HepG2 (cell line): Measurements from ENCODE around the gene FAM222B. TPM values are rescaled to one million over a fixed set of nuclear protein-coding genes. Genes with fewer than 3 reads are reported as not detected.

Experiments
- ATAC-seq: fragments of 200-7000 bp; cut with Tn5 transposase; 3 replicates; pipeline ENCODE4 v1.9.1; 2020; ENCODE audit warnings: mild to moderate bottlenecking, moderate library complexity
- BruUV-seq: library from RNA; stranded (reverse); fragments of 400-500 nt; replicated peaks from 2 replicates; lab custom pipeline; 2021; lab: Mats Ljungman, UMichigan
- CTCF ChIA-PET: fragments of 300-600 bp; formaldehyde crosslinking; extraction: SDS; loops from one replicate; lab custom pipeline; 2021; ENCODE audit warnings: low total read pairs, inconsistent platforms, low intra/inter-chr PET ratio; lab: Yijun Ruan, JAX
- POLR2A ChIA-PET: fragments of 350-600 bp; sonication (Branson Sonifier 250); formaldehyde crosslinking; loops from one replicate; lab custom pipeline; 2020; ENCODE audit warnings: antibody characterized with exemption, inconsistent platforms; lab: Yijun Ruan, JAX
- DNase-seq: peaks from one replicate; pipeline ENCODE4 v3.0.0-alpha.2; 2015; ENCODE audit warnings: low spot score
- FAIRE-seq: peaks from 3 replicates; lab custom pipeline; 2011; peaks lifted over from hg19 to GRCh38; lab: Jason Lieb, UNC
- H2AFZ ChIP-seq: one replicate; pipeline ENCODE4 v1.6.1; 2011; ENCODE audit warnings: low read length, inconsistent platforms
- H3K27ac ChIP-seq: fragments of 300-600 bp; 3 replicates; pipeline ENCODE4 v1.8.0; 2011; ENCODE audit warnings: mixed run types, mild to moderate bottlenecking, mixed read lengths, low read length, inconsistent platforms; ENCODE audit not compliant: insufficient read depth; ENCODE audit errors: extremely low read length
- H3K27me3 ChIP-seq, 2 experiments: fragments of 200-600 bp in 1 of 2; 2 replicates in 1 of 2; 3 replicates in 1 of 2; pipeline versions ENCODE4 v1.6.0 to v1.8.0; 2011; ENCODE audit warnings: low read length in 2 of 2, mild to moderate bottlenecking in 2 of 2, moderate library complexity in 2 of 2, inconsistent platforms in 1 of 2; ENCODE audit not compliant: insufficient read depth in 2 of 2, control insufficient read depth in 1 of 2
- H3K36me3 ChIP-seq, 2 experiments: fragments of 200-600 bp in 1 of 2; replicated peaks in 1 of 2; 2 replicates in 1 of 2; 3 replicates in 1 of 2; pipeline versions ENCODE4 v1.5.1 to v1.8.0; 2011; ENCODE audit warnings: low read length in 2 of 2, inconsistent platforms in 1 of 2; ENCODE audit not compliant: insufficient read depth in 2 of 2, control insufficient read depth in 1 of 2
- H3K4me1 ChIP-seq: 2 replicates; pipeline ENCODE4 v1.5.1; 2012; ENCODE audit warnings: low read length, inconsistent platforms; ENCODE audit not compliant: insufficient read depth
- H3K4me2 ChIP-seq: 2 replicates; pipeline ENCODE4 v1.6.0; 2011; ENCODE audit warnings: low read depth, low read length, inconsistent platforms
- H3K4me3 ChIP-seq, 3 experiments: fragments of 200-600 bp in 1 of 3; sonication (generic), shearing (Covaris generic) in 1 of 3; replicated peaks in 1 of 3; 2 replicates each; pipeline ENCODE4 v1.5.1; 2011 to 2016; ENCODE audit warnings: low read length in 3 of 3, inconsistent platforms in 2 of 3, low read depth in 2 of 3, mild to moderate bottlenecking in 2 of 3, control low read depth in 1 of 3, mixed read lengths in 1 of 3; ENCODE audit not compliant: insufficient read depth in 1 of 3
- H3K79me2 ChIP-seq: one replicate; pipeline ENCODE4 v1.6.1; 2011; ENCODE audit warnings: low read length, inconsistent platforms; ENCODE audit not compliant: insufficient read depth
- H3K9ac ChIP-seq: 2 replicates; pipeline ENCODE4 v1.6.0; 2011; ENCODE audit warnings: mild to moderate bottlenecking, low read depth, low read length, inconsistent platforms; ENCODE audit not compliant: insufficient read depth
- H3K9me3 ChIP-seq: 2 replicates; pipeline ENCODE4 v1.5.1; 2012; ENCODE audit warnings: mild to moderate bottlenecking, low read length
- H4K20me1 ChIP-seq: 2 replicates; pipeline ENCODE4 v1.6.0; 2011; ENCODE audit warnings: inconsistent platforms, mild to moderate bottlenecking, low read length, moderate library complexity; ENCODE audit not compliant: insufficient read depth
- HINFP ChIP-seq: sonication (generic); formaldehyde crosslinking; IDR thresholded peaks from 2 replicates; pipeline ENCODE4 v1.4.0; 2020; ENCODE audit warnings: low read depth, mild to moderate bottlenecking, missing genetic modification reagents
- KDM6A ChIP-seq: IDR thresholded peaks from 2 replicates; pipeline ENCODE4 v1.6.1; 2016; ENCODE audit warnings: low read depth
- KLF6 ChIP-seq: IDR thresholded peaks from 2 replicates; pipeline ENCODE4 v1.8.0; 2016; ENCODE audit warnings: missing biosample characterization, missing genetic modification reagents
- RCOR2 ChIP-seq: IDR thresholded peaks from 2 replicates; pipeline ENCODE4 v1.6.1; 2016; ENCODE audit warnings: missing biosample characterization, missing genetic modification reagents
- TBX3 ChIP-seq: fragments of 450-650 bp; IDR thresholded peaks from 2 replicates; pipeline ENCODE4 v1.6.1; 2017; ENCODE audit warnings: antibody characterized with exemption, mild to moderate bottlenecking, inconsistent platforms, borderline replicate concordance
- ZNF256 ChIP-seq: sonication (generic); formaldehyde crosslinking; conservative IDR thresholded peaks from 2 replicates; pipeline ENCODE4 v1.4.0; 2020; ENCODE audit warnings: missing genetic modification reagents
- ZNF281 ChIP-seq: sonication (generic); formaldehyde crosslinking; IDR thresholded peaks from 2 replicates; pipeline ENCODE4 v1.4.0; 2020; ENCODE audit warnings: missing genetic modification reagents, borderline replicate concordance
- ZNF292 ChIP-seq: sonication (generic); formaldehyde crosslinking; IDR thresholded peaks from 2 replicates; pipeline ENCODE4 v1.8.1; 2022; ENCODE audit warnings: mild to moderate bottlenecking, low read depth, missing genetic modification reagents, borderline replicate concordance
- ZNF800 ChIP-seq: sonication (generic); formaldehyde crosslinking; IDR thresholded peaks from 2 replicates; pipeline ENCODE4 v1.4.0; 2020; ENCODE audit warnings: missing genetic modification reagents
- WGBS: methylation state at CpG from one replicate; pipeline ENCODE4 v1.1.6; 2017; ENCODE audit warnings: low lambda C conversion rate; 5-methylcytosine and 5-hydroxymethylcytosine counted together
- in situ Hi-C: cut with HindIII; loops from 2 replicates; pipeline ENCODE4 v1.10.0; 2017; ENCODE audit warnings: low pct_unique_long_range_greater_than_20kb; ENCODE audit not compliant: extremely low pct_ligation_motif_present
- intact Hi-C: fragments of 100-400 bp; cut with micrococcal nuclease; formaldehyde crosslinking; loops from one replicate; pipeline ENCODE4 v1.10.0; 2022; ENCODE audit not compliant: unreplicated experiment
- polyA plus RNA-seq, 8 experiments: library from polyadenylated mRNA; depleted of rRNA in 3 of 8; stranded (reverse) in 7 of 8; unstranded in 1 of 8; fragments of >200 nt; fragmentation: Illumina TruSeq in 4 of 8; extraction: Trizol in 4 of 8; gene quantifications; 2 replicates each; pipeline versions ENCODE4 v1.2.1 to v1.2.3, GENCODE V29; 2011 to 2016; ENCODE audit warnings: low read depth in 4 of 8, missing spikeins in 1 of 8, mixed read lengths in 1 of 8; ENCODE audit not compliant: insufficient read depth in 1 of 8
- total RNA-seq, 5 experiments: library from RNA; depleted of rRNA; stranded (reverse); fragments of >200 nt; fragmentation: Illumina TruSeq; extraction: Trizol; gene quantifications; 2 replicates each; pipeline ENCODE4 v1.2.3, GENCODE V29; 2016; ENCODE audit warnings: low read depth in 1 of 5

Gene FAM222B
- total and polyA plus RNA-seq, 2 of the 13 experiments (the other 11 are each of a cell fraction or from before 2014, with no cell fraction given), result 3.5 to 7.3 TPM

GRCh38 chr17:28873839-28874238 lies 31.2 kb upstream of the FAM222B start:
- DNase-seq (no peak), FAIRE-seq (no peak), ATAC-seq (no peak)
- ChIA-PET POLR2A (no interaction called here), CTCF (no interaction called here)
- Histone ChIP-seq H3K4me1 (peaks cover 12% of the 10 kb centered on the region), H3K79me2 (no peaks in the 10 kb centered on the region), H3K4me3 (no peak overlapping the region), H3K4me2 (no peak overlapping the region), H3K36me3 (0 out of 5 replicates have a peak, but pooled peaks cover 0 to 1% of the 10 kb centered on the region in 2 experiments), H4K20me1 (no peaks in the 10 kb centered on the region), H3K27me3 (peaks cover 0 to 1% of the 10 kb centered on the region in 2 experiments; a peak in 1 of 5 replicates), H3K9me3 (no peaks in the 10 kb centered on the region), H3K9ac (no peak overlapping the region), H2AFZ (no peak overlapping the region), H3K27ac (no peak overlapping the region)
- no peak for TF ChIP-seq ZNF292 (CRISPR knock-in tag)
- TF ChIP-seq RCOR2, result no peak
- no peak for TF ChIP-seq KLF6 (CRISPR knock-in tag)
- no peak for TF ChIP-seq ZNF800 (CRISPR knock-in tag)
- no peak for TF ChIP-seq ZNF256 (CRISPR knock-in tag)
- TF ChIP-seq TBX3, result no peak
- TF ChIP-seq KDM6A, result no peak
- no peak for TF ChIP-seq ZNF281 (CRISPR knock-in tag)
- TF ChIP-seq HINFP (CRISPR knock-in tag), result no peak
- BruUV-seq, result no TSS peak
- WGBS, result 66% methylated on average over 7 of the region's 7 CpGs
- in situ Hi-C loops (no loop called here), intact Hi-C loops (no loop called here)
